Fibroblast of the conjunctiva (primary cell): ENCODE measurements around the gene SPSB3.

Experiments used
- DNase-seq: peaks from one replicate; pipeline ENCODE4 v3.0.0-alpha.2; 2010; ENCODE audit warnings: low read depth

Gene SPSB3

GRCh38 chr16:1788708-1789100 lies 6.3 kb upstream of the SPSB3 start:
- no peak for DNase-seq

DNA sequence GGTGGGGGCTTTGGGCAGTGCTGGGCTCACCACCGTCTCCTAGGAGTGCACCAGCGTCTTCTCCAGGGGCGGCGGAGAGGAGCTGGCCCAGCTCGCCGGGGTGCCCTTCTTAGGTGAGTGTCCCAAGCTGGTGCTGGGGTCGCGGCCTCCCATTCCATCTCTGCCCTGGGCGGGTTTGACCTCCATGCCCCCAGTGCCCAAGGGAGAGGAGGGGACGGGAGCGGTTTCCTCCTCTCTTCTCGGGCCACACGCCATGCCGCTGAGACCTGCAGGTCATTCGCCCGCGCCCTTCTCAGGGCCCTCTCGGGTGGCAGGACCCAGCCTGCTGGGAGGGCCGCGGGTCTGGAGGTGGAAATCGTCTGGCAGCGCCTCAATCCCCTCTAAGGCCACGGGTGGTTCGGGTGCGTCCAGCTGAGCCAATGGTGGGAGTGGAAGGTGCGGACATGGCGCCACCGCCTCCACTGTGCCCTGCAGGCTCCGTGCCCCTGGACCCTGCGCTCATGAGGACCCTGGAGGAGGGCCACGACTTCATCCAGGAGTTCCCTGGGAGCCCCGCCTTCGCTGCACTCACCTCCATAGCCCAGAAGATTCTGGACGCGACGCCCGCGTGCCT lies 5.8 kb upstream of the SPSB3 start:
- no peak for DNase-seq

DNA sequence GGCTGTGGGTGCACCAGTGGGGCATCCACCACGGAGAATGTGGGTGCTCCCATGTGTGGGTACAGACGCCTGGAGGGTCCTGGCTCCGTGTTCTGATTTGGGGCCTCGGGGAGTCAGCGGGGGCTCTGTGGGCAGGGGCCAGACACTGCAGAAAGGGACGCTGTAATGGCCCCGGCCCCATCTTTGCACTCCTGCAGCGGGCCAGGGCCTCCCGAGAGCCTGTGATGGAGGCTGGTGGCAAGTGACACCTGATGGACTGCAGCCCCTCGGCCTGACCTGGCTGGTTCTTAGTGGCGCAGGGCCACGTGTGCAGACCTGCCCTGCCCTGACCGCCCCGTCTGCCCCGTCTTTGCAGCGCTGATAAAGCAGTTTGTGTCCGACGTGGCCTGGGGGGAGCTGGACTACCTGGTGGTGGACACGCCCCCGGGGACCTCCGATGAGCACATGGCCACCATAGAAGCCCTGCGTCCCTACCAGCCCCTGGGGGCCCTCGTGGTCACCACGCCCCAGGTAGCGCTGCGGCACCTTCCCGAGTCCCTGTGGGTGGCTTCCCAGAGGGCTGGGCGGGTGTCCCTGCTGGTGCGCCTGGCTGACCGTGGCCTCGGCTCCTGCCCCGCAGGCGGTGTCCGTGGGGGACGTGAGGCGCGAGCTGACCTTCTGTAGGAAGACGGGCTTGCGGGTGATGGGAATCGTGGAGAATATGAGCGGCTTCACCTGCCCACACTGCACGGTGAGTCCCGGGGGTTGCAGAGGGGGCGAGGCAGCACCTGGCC lies 5.1 kb upstream of the SPSB3 start:
- no peak for DNase-seq

DNA sequence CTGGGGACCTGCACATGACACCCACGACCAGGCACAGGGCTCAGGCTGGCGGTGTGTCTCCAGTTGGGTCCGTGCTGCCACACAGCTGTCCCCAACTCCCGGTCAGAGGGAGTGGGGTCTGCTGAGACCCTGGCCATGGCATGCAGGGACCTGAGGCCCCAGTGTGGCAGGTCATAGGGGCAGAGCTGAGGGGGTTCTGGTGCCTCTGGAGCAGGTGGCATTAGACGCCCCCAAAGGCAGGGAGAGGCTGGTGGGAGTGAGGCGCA lies 4.6 kb upstream of the SPSB3 start:
- no peak for DNase-seq

DNA sequence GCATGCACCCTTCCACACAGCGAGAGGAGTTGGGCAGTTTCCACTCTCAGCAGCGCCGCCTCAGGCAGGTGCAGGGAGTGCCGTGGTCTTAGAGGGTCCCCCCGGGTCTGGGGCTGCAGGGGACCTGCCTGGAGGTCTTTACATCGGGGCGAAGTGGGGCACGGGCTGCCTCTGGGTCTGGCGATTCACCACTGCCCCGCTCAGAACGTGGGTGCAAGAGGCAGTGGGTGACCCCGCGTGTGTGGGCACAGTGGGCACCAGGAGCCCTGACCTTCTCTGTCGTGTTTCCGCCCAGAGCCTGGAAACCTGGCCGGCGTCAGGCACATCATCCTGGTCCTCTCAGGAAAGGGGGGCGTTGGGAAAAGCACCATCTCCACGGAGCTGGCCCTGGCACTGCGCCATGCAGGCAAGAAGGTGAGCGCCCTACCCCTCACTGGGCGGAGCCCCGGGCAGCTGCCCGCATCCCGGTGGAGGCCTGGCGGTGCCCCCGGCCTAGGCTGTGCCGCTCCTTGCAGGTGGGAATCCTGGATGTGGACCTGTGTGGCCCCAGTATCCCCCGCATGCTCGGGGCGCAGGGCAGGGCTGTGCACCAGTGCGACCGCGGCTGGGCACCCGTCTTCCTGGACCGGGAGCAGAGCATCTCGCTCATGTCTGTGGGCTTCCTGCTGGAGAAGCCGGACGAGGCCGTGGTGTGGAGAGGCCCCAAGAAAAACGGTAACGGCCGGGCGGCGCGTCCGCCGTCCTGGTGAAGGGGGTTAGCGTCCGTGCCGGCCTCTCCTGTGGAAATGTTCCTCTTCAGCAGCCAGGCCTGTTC lies 4.1 kb upstream of the SPSB3 start:
- no peak for DNase-seq

DNA sequence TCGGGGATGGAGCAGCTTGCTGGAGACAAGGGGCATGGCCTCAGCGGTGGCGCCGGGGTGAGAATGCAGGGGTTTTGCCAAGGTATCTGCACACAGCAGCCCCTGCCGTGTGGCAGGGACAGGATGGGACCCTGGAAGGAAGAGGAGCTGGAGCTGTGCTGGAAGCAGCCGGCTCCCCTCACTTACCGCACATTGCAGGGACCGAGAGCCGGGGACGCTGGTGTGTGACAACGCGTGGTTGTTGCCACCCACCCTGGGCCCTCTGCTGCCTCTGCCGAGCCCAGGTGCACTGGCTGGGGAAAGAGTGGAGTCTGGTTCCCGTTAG lies 3.4 kb upstream of the SPSB3 start:
- no peak for DNase-seq

DNA sequence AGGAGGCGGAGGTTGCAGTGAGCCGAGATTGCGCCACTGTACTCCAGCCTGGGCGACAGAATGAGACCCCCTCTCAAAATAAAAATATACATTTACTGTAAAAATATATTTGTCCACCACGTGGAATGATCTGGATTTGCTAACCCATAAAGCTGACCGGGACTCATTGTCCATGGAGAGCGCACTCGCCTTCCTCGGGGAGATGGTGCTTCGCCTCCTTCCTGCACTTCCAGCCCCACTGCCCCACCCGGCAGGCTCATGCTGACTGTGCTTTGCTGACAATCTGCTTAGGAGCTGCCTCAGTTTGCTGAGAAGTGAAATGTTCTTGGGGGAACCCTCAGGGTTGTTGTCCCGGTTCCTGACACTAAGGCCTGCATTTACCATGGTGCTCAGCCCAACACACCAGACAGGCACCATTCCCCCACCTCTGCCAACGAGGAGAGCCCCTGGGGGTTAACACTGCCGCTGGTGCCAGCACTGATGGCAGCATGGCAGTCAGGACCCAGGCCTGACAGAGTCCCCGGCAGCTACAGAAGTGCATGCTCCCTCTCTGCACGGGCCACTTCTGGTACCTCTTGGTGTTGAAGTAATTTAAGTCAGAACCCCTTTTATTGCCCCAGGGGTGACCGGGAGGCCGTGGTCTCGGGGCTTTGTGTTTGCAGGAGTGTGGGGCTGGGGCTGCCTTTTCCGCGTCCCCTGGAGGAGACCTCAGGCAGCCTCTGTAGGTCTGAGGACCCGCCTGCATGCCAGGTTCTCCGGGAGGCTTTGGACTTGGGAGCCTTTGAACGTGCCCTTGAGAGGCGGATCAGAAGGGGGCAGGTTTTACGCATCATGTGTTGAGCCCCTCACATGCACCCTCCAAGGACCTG lies 2.8 kb upstream of the SPSB3 start:
- no peak for DNase-seq

- no peak for DNase-seq
Observed at GRCh38 chr16:1781758-1782407, 488 bp downstream of the SPSB3 start.

GRCh38 chr16:1781254-1781653 lies 1.1 kb downstream of the SPSB3 start:
- DNase-seq: no peak

- no peak for DNase-seq
Observed at GRCh38 chr16:1780677-1781072, 1.7 kb downstream of the SPSB3 start.

- DNase-seq: no peak
Observed at GRCh38 chr16:1779741-1780676, 2.4 kb downstream of the SPSB3 start.

DNA sequence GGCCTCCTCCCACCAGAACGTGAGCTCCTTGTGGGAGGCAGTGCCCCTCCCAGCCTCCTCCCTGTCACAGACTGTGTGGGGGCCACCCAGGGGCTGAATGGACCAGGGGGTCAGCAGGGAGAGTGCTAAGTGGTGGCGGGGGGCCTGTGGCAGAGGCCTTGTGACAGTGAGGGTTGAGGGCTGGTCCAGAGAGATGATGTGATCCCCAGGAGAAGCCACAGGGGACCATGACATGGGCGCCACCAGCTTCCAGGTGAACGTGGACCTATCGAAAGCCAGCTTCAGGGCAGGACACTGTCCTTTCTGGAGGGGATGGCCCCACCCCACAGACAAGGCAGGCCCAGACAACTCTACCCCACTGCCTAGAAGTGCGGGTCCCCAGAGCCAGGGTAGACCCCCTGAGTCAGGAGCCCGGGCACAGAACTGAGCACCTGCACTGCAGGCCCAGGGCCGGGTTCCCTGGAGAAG lies 3.1 kb downstream of the SPSB3 start:
- DNase-seq: no peak

- no peak for DNase-seq
Observed at GRCh38 chr16:1778200-1779179, 3.9 kb downstream of the SPSB3 start.

GRCh38 chr16:1777375-1778199 lies 4.8 kb downstream of the SPSB3 start:
- DNase-seq: no peak

GRCh38 chr16:1776991-1777374 lies 5.4 kb downstream of the SPSB3 start:
- no peak for DNase-seq

- no peak for DNase-seq
Observed at GRCh38 chr16:1776672-1776955, 5.8 kb downstream of the SPSB3 start.

GRCh38 chr16:1775846-1776671 lies 6.3 kb downstream of the SPSB3 start:
- DNase-seq: no peak
